GM23338 (cell line): ENCODE measurements around the gene CADPS. TPM values are rescaled to one million over a fixed set of nuclear protein-coding genes. Genes with fewer than 3 reads are reported as not detected.
A peak's percentile ranks its signal among the peaks of the same experiment; 100 is the strongest.

ENCODE experiments used
- ATAC-seq: fragments of 200-7000 bp; cut with Tn5 transposase; 3 replicates; pipeline ENCODE4 v1.9.1; 2020
- DNase-seq: peaks from one replicate; pipeline ENCODE4 v3.0.0-alpha.2; 2015; ENCODE audit warnings: low spot score
- H2AFZ ChIP-seq: fragments of 200-600 bp; sonication (generic); 2 replicates; pipeline ENCODE4 v1.8.0; 2016; ENCODE audit warnings: antibody characterized with exemption, mild to moderate bottlenecking, moderate library complexity
- H3F3A ChIP-seq: fragments of 200-600 bp; sonication (generic); replicated peaks from 2 replicates; pipeline ENCODE4 v1.8.0; 2017; ENCODE audit warnings: antibody characterized with exemption, mixed run types, low read depth
- H3K27ac ChIP-seq: fragments of 200-600 bp; sonication (generic); 2 replicates; pipeline ENCODE4 v1.6.1; 2016; ENCODE audit warnings: low read depth
- H3K27me3 ChIP-seq: fragments of 200-600 bp; sonication (generic); 2 replicates; pipeline ENCODE4 v1.8.0; 2016; ENCODE audit warnings: mild to moderate bottlenecking, mixed run types, moderate library complexity; ENCODE audit not compliant: insufficient read depth
- H3K36me3 ChIP-seq: fragments of 200-600 bp; sonication (generic); 2 replicates; pipeline ENCODE4 v1.8.0; 2016; ENCODE audit warnings: mild to moderate bottlenecking; ENCODE audit not compliant: insufficient read depth
- H3K4me1 ChIP-seq: fragments of 200-600 bp; sonication (generic); 2 replicates; pipeline ENCODE4 v1.8.0; 2016; ENCODE audit warnings: mild to moderate bottlenecking, moderate library complexity; ENCODE audit not compliant: insufficient read depth
- H3K4me2 ChIP-seq: fragments of 200-600 bp; sonication (generic); 2 replicates; pipeline ENCODE4 v1.7.1; 2017; ENCODE audit warnings: mixed run types
- H3K4me3 ChIP-seq: fragments of 200-600 bp; sonication (generic); 2 replicates; pipeline ENCODE4 v1.6.1; 2016; ENCODE audit warnings: mixed run types
- H3K79me2 ChIP-seq: fragments of 200-600 bp; sonication (generic); replicated peaks from 2 replicates; pipeline ENCODE4 v1.8.0; 2017; ENCODE audit warnings: mild to moderate bottlenecking; ENCODE audit not compliant: insufficient read depth
- H3K9me2 ChIP-seq: fragments of 200-600 bp; sonication (generic); 2 replicates; pipeline ENCODE4 v1.8.0; 2017; ENCODE audit not compliant: insufficient read depth
- H4K20me1 ChIP-seq: fragments of 200-600 bp; sonication (generic); replicated peaks from 2 replicates; pipeline ENCODE4 v1.8.0; 2017; ENCODE audit warnings: mild to moderate bottlenecking; ENCODE audit not compliant: insufficient read depth
- H3K27ac Mint-ChIP-seq: 2 replicates; pipeline ENCODE4 v1.8.0; 2020; ENCODE audit warnings: inconsistent platforms, mild to moderate bottlenecking, moderate library complexity, mixed read lengths
- H3K27me3 Mint-ChIP-seq: 3 replicates; pipeline ENCODE4 v1.8.0; 2022; ENCODE audit warnings: low read depth, mild to moderate bottlenecking, moderate library complexity, mixed read lengths, inconsistent platforms; ENCODE audit not compliant: insufficient read depth, poor library complexity
- H3K36me3 Mint-ChIP-seq: 3 replicates; pipeline ENCODE4 v1.8.0; 2021; ENCODE audit warnings: low read depth, mild to moderate bottlenecking, inconsistent platforms, moderate library complexity, mixed read lengths
- H3K4me1 Mint-ChIP-seq: 3 replicates; pipeline ENCODE4 v1.8.0; 2020; ENCODE audit warnings: mild to moderate bottlenecking, inconsistent platforms, mixed read lengths
- H3K4me3 Mint-ChIP-seq: 3 replicates; pipeline ENCODE4 v1.8.0; 2021; ENCODE audit warnings: moderate library complexity, mild to moderate bottlenecking, inconsistent platforms, mixed read lengths
- H3K9me3 Mint-ChIP-seq: 3 replicates; pipeline ENCODE4 v1.8.0; 2020; ENCODE audit warnings: moderate library complexity, mild to moderate bottlenecking, inconsistent platforms, mixed read lengths
- CREB1 ChIP-seq: fragments of 250-450 bp; sonication (Bioruptor Pico); IDR thresholded peaks from 2 replicates; pipeline ENCODE4 v1.5.0; 2020; ENCODE audit warnings: low read depth, mild to moderate bottlenecking, moderate library complexity
- EZH2 ChIP-seq: fragments of 200-600 bp; sonication (generic); IDR thresholded peaks from one replicate; pipeline ENCODE4 v1.8.0; 2017; ENCODE audit warnings: antibody characterized with exemption, mild to moderate bottlenecking, low read depth; ENCODE audit not compliant: unreplicated experiment
- EZH2phosphoT487 ChIP-seq: fragments of 200-600 bp; sonication (generic); IDR thresholded peaks from one replicate; pipeline ENCODE4 v1.8.1; 2018; ENCODE audit warnings: antibody characterized with exemption; ENCODE audit not compliant: unreplicated experiment
- JUNB ChIP-seq: IDR thresholded peaks from one replicate; pipeline ENCODE4 v1.6.1; 2016; ENCODE audit warnings: antibody characterized with exemption; ENCODE audit not compliant: unreplicated experiment
- NANOG ChIP-seq: IDR thresholded peaks from 2 replicates; pipeline ENCODE4 v1.6.1; 2016; ENCODE audit warnings: antibody characterized with exemption, borderline replicate concordance
- POLR2AphosphoS5 ChIP-seq: IDR thresholded peaks from 2 replicates; pipeline ENCODE4 v1.6.1; 2016; ENCODE audit warnings: antibody characterized with exemption, low read depth
- STAT1 ChIP-seq: IDR thresholded peaks from one replicate; pipeline ENCODE4 v1.6.1; 2016; ENCODE audit warnings: antibody characterized with exemption; ENCODE audit not compliant: unreplicated experiment
- polyA plus RNA-seq: library from polyadenylated mRNA; unstranded; fragments of >200 nt; fragmentation: Nextera tagmentation; extraction: Ambion mirVana; gene quantifications from 2 replicates; pipeline ENCODE4 v1.2.1, GENCODE V29; 2016
- total RNA-seq: library from RNA; depleted of rRNA; stranded (reverse); fragments of >200 nt; shearing (Covaris generic); gene quantifications from 2 replicates; pipeline ENCODE4 v1.2.3, GENCODE V29; 2014
- TF ChIP-seq, protein P1 (sequence below): fragments of 250-450 bp; sonication (Bioruptor Pico); IDR thresholded peaks from 2 replicates; pipeline ENCODE4 v1.5.0; 2020; ENCODE audit warnings: mild to moderate bottlenecking, moderate library complexity
- TF ChIP-seq, protein P2 (sequence below), 2 experiments: fragments of 200-600 bp in 1 of 2; sonication (generic) in 1 of 2; conservative IDR thresholded peaks; 2 replicates each; pipeline versions ENCODE4 v1.5.1 to v1.6.1; 2016 to 2017; ENCODE audit warnings: antibody characterized with exemption in 2 of 2, low read depth in 2 of 2, mild to moderate bottlenecking in 2 of 2, moderate library complexity in 1 of 2

The CADPS gene
- total and polyA plus RNA-seq, 2 experiments from 2014 or later = 14.7 to 22.0 TPM

DNA sequence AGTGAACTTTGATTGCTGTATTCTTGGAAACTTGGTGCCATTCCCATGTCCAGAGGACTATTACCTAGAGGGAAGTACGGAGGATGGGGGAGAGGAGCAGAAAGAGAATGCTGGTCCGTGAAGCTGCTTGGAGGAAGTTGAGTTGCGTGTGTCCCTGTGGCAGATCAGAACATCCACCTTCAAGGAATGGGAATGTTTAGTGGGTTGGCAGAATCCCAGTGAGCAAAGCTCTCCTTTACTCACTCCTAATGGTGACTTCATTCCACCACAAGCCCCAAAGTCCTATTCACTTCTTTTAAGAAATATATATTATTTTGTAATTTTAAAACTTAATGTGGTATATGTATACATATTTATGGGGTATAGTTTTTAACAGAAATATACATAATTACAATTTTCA lies 254.0 kb downstream of the CADPS start (continued):
- TF ChIP-seq EZH2phosphoT487 (no peak), JUNB (no peak), CREB1 (CRISPR knock-in tag) (no peak), EZH2 (no peak)
- TF ChIP-seq, protein P1, sequence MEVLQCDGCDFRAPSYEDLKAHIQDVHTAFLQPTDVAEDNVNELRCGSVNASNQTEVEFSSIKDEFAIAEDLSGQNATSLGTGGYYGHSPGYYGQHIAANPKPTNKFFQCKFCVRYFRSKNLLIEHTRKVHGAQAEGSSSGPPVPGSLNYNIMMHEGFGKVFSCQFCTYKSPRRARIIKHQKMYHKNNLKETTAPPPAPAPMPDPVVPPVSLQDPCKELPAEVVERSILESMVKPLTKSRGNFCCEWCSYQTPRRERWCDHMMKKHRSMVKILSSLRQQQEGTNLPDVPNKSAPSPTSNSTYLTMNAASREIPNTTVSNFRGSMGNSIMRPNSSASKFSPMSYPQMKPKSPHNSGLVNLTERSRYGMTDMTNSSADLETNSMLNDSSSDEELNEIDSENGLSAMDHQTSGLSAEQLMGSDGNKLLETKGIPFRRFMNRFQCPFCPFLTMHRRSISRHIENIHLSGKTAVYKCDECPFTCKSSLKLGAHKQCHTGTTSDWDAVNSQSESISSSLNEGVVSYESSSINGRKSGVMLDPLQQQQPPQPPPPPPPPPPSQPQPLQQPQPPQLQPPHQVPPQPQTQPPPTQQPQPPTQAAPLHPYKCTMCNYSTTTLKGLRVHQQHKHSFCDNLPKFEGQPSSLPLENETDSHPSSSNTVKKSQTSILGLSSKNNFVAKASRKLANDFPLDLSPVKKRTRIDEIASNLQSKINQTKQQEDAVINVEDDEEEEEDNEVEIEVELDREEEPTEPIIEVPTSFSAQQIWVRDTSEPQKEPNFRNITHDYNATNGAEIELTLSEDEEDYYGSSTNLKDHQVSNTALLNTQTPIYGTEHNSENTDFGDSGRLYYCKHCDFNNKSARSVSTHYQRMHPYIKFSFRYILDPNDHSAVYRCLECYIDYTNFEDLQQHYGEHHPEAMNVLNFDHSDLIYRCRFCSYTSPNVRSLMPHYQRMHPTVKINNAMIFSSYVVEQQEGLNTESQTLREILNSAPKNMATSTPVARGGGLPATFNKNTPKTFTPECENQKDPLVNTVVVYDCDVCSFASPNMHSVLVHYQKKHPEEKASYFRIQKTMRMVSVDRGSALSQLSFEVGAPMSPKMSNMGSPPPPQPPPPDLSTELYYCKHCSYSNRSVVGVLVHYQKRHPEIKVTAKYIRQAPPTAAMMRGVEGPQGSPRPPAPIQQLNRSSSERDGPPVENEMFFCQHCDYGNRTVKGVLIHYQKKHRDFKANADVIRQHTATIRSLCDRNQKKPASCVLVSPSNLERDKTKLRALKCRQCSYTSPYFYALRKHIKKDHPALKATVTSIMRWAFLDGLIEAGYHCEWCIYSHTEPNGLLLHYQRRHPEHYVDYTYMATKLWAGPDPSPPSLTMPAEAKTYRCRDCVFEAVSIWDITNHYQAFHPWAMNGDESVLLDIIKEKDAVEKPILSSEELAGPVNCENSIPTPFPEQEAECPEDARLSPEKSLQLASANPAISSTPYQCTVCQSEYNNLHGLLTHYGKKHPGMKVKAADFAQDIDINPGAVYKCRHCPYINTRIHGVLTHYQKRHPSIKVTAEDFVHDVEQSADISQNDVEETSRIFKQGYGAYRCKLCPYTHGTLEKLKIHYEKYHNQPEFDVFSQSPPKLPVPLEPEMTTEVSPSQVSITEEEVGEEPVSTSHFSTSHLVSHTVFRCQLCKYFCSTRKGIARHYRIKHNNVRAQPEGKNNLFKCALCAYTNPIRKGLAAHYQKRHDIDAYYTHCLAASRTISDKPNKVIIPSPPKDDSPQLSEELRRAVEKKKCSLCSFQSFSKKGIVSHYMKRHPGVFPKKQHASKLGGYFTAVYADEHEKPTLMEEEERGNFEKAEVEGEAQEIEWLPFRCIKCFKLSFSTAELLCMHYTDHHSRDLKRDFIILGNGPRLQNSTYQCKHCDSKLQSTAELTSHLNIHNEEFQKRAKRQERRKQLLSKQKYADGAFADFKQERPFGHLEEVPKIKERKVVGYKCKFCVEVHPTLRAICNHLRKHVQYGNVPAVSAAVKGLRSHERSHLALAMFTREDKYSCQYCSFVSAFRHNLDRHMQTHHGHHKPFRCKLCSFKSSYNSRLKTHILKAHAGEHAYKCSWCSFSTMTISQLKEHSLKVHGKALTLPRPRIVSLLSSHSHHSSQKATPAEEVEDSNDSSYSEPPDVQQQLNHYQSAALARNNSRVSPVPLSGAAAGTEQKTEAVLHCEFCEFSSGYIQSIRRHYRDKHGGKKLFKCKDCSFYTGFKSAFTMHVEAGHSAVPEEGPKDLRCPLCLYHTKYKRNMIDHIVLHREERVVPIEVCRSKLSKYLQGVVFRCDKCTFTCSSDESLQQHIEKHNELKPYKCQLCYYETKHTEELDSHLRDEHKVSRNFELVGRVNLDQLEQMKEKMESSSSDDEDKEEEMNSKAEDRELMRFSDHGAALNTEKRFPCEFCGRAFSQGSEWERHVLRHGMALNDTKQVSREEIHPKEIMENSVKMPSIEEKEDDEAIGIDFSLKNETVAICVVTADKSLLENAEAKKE (CRISPR knock-in tag) = no peak
- TF ChIP-seq, protein P2, sequence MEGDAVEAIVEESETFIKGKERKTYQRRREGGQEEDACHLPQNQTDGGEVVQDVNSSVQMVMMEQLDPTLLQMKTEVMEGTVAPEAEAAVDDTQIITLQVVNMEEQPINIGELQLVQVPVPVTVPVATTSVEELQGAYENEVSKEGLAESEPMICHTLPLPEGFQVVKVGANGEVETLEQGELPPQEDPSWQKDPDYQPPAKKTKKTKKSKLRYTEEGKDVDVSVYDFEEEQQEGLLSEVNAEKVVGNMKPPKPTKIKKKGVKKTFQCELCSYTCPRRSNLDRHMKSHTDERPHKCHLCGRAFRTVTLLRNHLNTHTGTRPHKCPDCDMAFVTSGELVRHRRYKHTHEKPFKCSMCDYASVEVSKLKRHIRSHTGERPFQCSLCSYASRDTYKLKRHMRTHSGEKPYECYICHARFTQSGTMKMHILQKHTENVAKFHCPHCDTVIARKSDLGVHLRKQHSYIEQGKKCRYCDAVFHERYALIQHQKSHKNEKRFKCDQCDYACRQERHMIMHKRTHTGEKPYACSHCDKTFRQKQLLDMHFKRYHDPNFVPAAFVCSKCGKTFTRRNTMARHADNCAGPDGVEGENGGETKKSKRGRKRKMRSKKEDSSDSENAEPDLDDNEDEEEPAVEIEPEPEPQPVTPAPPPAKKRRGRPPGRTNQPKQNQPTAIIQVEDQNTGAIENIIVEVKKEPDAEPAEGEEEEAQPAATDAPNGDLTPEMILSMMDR (conservative IDR thresholded peaks at IDR 0.05; ENCODE audit: low read depth in 2 of 2) = no peak

DNA sequence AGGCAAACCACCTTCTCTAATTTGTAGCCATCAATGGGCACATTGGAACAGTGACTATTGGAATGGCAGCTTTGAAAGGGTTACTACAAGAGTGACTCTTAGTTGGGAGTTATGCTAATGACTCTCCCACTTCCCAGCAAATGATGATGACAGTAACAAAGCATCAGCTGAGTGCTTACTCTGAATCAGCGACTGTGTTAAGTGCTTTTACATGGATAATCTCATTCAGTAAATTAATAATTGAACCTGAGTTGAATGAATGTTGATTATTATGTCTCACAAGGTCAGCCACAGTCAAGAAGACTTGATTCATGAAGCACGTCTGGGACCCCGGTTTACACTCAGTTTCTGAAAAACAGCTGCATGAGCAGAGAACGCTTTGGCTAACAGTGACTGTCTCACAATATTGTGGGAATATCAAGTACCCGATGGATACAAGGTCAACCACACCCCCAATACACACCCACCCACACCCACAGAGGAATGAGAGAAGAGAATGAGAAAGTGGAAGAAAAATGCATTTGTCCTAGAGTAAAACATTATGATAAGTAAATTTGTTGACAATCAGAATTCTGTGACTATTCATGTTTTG lies 259.9 kb downstream of the CADPS start:
- Mint-ChIP-seq H3K27me3 (peaks cover 2% of the 10 kb centered on the region), H3K27ac (no peak overlapping the region), H3K9me3 (no peaks in the 10 kb centered on the region), H3K4me3 (no peak overlapping the region), H3K4me1 (peaks cover 3% of the 10 kb centered on the region; the same call in 1 of the 3 replicates), H3K36me3 (no peaks in the 10 kb centered on the region)
- Histone ChIP-seq H3F3A (no peaks in the 10 kb centered on the region), H3K4me3 (no peak overlapping the region), H4K20me1 (no peaks in the 10 kb centered on the region), H3K9me2 (no peaks in the 10 kb centered on the region), H3K36me3 (no peaks in the 10 kb centered on the region), H2AFZ (no peak overlapping the region), H3K27me3 (no peaks in the 10 kb centered on the region), H3K4me1 (0 out of 2 replicates have a peak, but pooled peaks cover 3% of the 10 kb centered on the region), H3K27ac (no peak overlapping the region), H3K79me2 (no peaks in the 10 kb centered on the region), H3K4me2 (no peak overlapping the region)
- peak; percentile 17 for DNase-seq
- ATAC-seq = peak; percentile 36; the same call in 2 of the 3 replicates
- TF ChIP-seq EZH2phosphoT487 (no peak), POLR2AphosphoS5 (no peak), NANOG (no peak), STAT1 (no peak), CREB1 (CRISPR knock-in tag) (no peak)
